ENCODE data around the gene VIPAS39. TPM values are rescaled to one million over a fixed set of nuclear protein-coding genes. Genes with fewer than 3 reads are reported as not detected.

The VIPAS39 gene
- total and polyA plus RNA-seq, 2 of the 4 experiments (the other 2 are of a cell fraction) = 19.0 to 43.0 TPM

- 0% methylated on average over 42 of the region's 69 CpGs; no CpG with 5 or more reads in 1 of the 2 experiments for WGBS, 2 experiments (ENCODE audit: extremely low coverage in 2 of 2, insufficient read length in 1 of 2)
- peak within 1 kb of the TSS; percentile 86 for H3K4me3 ChIP-seq (ENCODE audit: insufficient read depth, low read depth, low read length)
- ATAC-seq (ENCODE audit: low read depth) (peak; percentile 98), DNase-seq (peak; percentile 80)
- dilution Hi-C loops (cut with HindIII; ENCODE audit: low sequenced_read_pairs, unreplicated experiment) (no loop called here), in situ Hi-C loops (cut with MboI; ENCODE audit: low sequenced_read_pairs) (no loop called here), intact Hi-C loops (cut with micrococcal nuclease) (loop anchor here (1.0 to 2.0 kb wide), 2 partner anchors 56 to 80 kb away; partner anchors contain the start of genes GSTZ1, POMT2 and VIPAS39)
- peak within 1 kb of the TSS; percentile 56; the same call in 1 of the 2 replicates for H2BK120ac ChIP-seq (ENCODE audit: low read depth, low read length)
- H2AFZ ChIP-seq (replicated peaks; ENCODE audit: low read length, poor library complexity) = peak within 1 kb of the TSS; percentile 96
- ChIA-PET CTCF (interaction anchor here (0.7 kb wide), 1 partner anchor 606 kb away, joined by 3 read pairs; no protein-coding TSS in a partner anchor), POLR2A (ENCODE audit: unreplicated experiment) (interaction anchor here (0.6 to 0.7 kb wide), 2 partner anchors 20 to 604 kb away, joined by 3 to 9 read pairs; no protein-coding TSS in a partner anchor)
- H3K56ac ChIP-seq (ENCODE audit: extremely low read depth, insufficient read depth, low read length) = peak within 1 kb of the TSS; percentile 83
- H2BK5ac ChIP-seq (ENCODE audit: low read depth, low read length, poor library complexity, severe bottlenecking) = peak within 1 kb of the TSS; percentile 75
- peak within 1 kb of the TSS; percentile 75 for H3K4ac ChIP-seq (ENCODE audit: low read depth, low read length)
- H3K27ac ChIP-seq (ENCODE audit: insufficient read depth, low read length) = peak within 1 kb of the TSS; percentile 93
- peaks cover 3% of the 10 kb centered on the region for H3K9me1 ChIP-seq (ENCODE audit: insufficient read depth, low read length)
- H2BK20ac ChIP-seq (ENCODE audit: low read depth, low read length) = no peak within 1 kb of the TSS
- 0 out of 2 replicates have a peak, but pooled peaks have one; percentile 8 for TF ChIP-seq SMC3 (IDR thresholded peaks at IDR 0.05; ENCODE audit: low read depth, low read length)
- peak; percentile 24; the same call in 1 of the 2 replicates for TF ChIP-seq CTCF (conservative IDR thresholded peaks at IDR 0.05; ENCODE audit: low read depth, low read length)
- TF ChIP-seq MAZ (IDR thresholded peaks at IDR 0.05; ENCODE audit: borderline replicate concordance, low read depth, low read length) = peak; percentile 19; the same call in 1 of the 2 replicates
- peak; percentile 39; the same call in 1 of the 2 replicates for TF ChIP-seq MXI1 (IDR thresholded peaks at IDR 0.05; ENCODE audit: borderline replicate concordance, low read depth, low read length)
- TF ChIP-seq, protein P1, sequence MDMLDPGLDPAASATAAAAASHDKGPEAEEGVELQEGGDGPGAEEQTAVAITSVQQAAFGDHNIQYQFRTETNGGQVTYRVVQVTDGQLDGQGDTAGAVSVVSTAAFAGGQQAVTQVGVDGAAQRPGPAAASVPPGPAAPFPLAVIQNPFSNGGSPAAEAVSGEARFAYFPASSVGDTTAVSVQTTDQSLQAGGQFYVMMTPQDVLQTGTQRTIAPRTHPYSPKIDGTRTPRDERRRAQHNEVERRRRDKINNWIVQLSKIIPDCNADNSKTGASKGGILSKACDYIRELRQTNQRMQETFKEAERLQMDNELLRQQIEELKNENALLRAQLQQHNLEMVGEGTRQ (IDR thresholded peaks at IDR 0.05; ENCODE audit: low read depth, low read length) = no peak
- peak within 1 kb of the TSS; percentile 75 for H3K14ac ChIP-seq (replicated peaks; ENCODE audit: low read depth, low read length)
- H2AK5ac ChIP-seq (ENCODE audit: low read depth, low read length) = no peak within 1 kb of the TSS
- H3K9me3 ChIP-seq (ENCODE audit: control insufficient read depth, insufficient read depth, low read length) = no peaks in the 10 kb centered on the region
- H4K8ac ChIP-seq (ENCODE audit: low read depth in 2 of 2, low read length in 2 of 2) = peak within 1 kb of the TSS; percentile 83 to 90; a peak in 3 of 4 replicates
- H4K5ac ChIP-seq (ENCODE audit: low read depth, low read length) = peak within 1 kb of the TSS; percentile 41; the same call in 1 of the 2 replicates
- peaks cover 7% of the 10 kb centered on the region for H3K27me3 ChIP-seq (ENCODE audit: control insufficient read depth, insufficient read depth, low read length)
- H3K4me2 ChIP-seq (ENCODE audit: low read depth, low read length) = peak within 1 kb of the TSS; percentile 77
- H3K18ac ChIP-seq (ENCODE audit: low read depth, low read length) = peak within 1 kb of the TSS; percentile 62
- H4K91ac ChIP-seq (ENCODE audit: insufficient read depth, low read depth, low read length) = peak within 1 kb of the TSS; percentile 64; the same call in 1 of the 2 replicates
- no peaks in the 10 kb centered on the region for H3K4me1 ChIP-seq (ENCODE audit: control insufficient read depth, insufficient read depth, low read length)
- peaks cover 7 to 13% of the 10 kb centered on the region in 2 experiments; a peak in 3 of 4 replicates for H3K79me1 ChIP-seq (ENCODE audit: low read depth in 1 of 2, low read length in 2 of 2)
- no peak within 1 kb of the TSS; the same call in 2 of the 3 replicates for H2BK15ac ChIP-seq (ENCODE audit: low read depth, low read length)
- BruUV-seq (replicated peaks) = no TSS peak
- peaks cover 5% of the 10 kb centered on the region; the same call in 1 of the 2 replicates for H4K20me1 ChIP-seq (ENCODE audit: insufficient read depth, low read length)
- peak within 1 kb of the TSS; percentile 81 for H2AK9ac ChIP-seq (replicated peaks; ENCODE audit: low read depth, low read length, poor library complexity)
- H3K9ac ChIP-seq (ENCODE audit: low read depth, low read length) = peak within 1 kb of the TSS; percentile 96
- no peaks in the 10 kb centered on the region for H3K36me3 ChIP-seq (ENCODE audit: control insufficient read depth, insufficient read depth, low read length)
- H3K23ac ChIP-seq (ENCODE audit: low read depth, low read length) = peak within 1 kb of the TSS; percentile 75
Measured at GRCh38 chr14:77376771-77377501, 80.5 kb downstream of the VIPAS39 start, which contains the start of the genes SAMD15 and TMED8. Gene SAMD15 (plus strand): TSS chr14:77377379. CDS start chr14:77377419, 40 bp downstream. Gene TMED8 (minus strand): TSS chr14:77377094. CDS start chr14:77377053, 41 bp downstream.
